Fibroblast of lung (primary cell): ENCODE results near the gene PAK6.

Experiments used
- CTCF ChIP-seq, 2 donors: IDR thresholded peaks in 1 of 2; conservative IDR thresholded peaks in 1 of 2; 1 replicate in 1 of 2; 2 replicates in 1 of 2; pipeline ENCODE4 v1.5.1; 2011 to 2012; ENCODE audit warnings: low read length in 2 of 2, control low read depth in 1 of 2, inconsistent platforms in 1 of 2, low read depth in 1 of 2, mild to moderate bottlenecking in 1 of 2
- EZH2 ChIP-seq: IDR thresholded peaks from 2 replicates; pipeline ENCODE4 v1.5.1; 2012; ENCODE audit warnings: low read length, control low read depth, mild to moderate bottlenecking; ENCODE audit errors: missing control alignments

GRCh38 chr15:40248006-40248783 is 9.3 kb downstream of the PAK6 start:
- TF ChIP-seq EZH2 (no peak), CTCF (conservative IDR thresholded peaks at IDR 0.05 in 1 of 2, IDR thresholded peaks at IDR 0.05 in 1 of 2; ENCODE audit: low read depth in 1 of 2, low read length in 2 of 2) (no peak)
